GM23338 (cell line): Measurements from ENCODE around the gene MOCS3. TPM values are rescaled to one million over a fixed set of nuclear protein-coding genes. Genes with fewer than 3 reads are reported as not detected.

ENCODE experiments used
- ATAC-seq: fragments of 200-7000 bp; cut with Tn5 transposase; 3 replicates; pipeline ENCODE4 v1.9.1; 2020
- DNase-seq: peaks from one replicate; pipeline ENCODE4 v3.0.0-alpha.2; 2015; ENCODE audit warnings: low spot score
- H2AFZ ChIP-seq: fragments of 200-600 bp; sonication (generic); 2 replicates; pipeline ENCODE4 v1.8.0; 2016; ENCODE audit warnings: antibody characterized with exemption, mild to moderate bottlenecking, moderate library complexity
- H3F3A ChIP-seq: fragments of 200-600 bp; sonication (generic); replicated peaks from 2 replicates; pipeline ENCODE4 v1.8.0; 2017; ENCODE audit warnings: antibody characterized with exemption, mixed run types, low read depth
- H3K27ac ChIP-seq: fragments of 200-600 bp; sonication (generic); 2 replicates; pipeline ENCODE4 v1.6.1; 2016; ENCODE audit warnings: low read depth
- H3K27me3 ChIP-seq: fragments of 200-600 bp; sonication (generic); 2 replicates; pipeline ENCODE4 v1.8.0; 2016; ENCODE audit warnings: mild to moderate bottlenecking, mixed run types, moderate library complexity; ENCODE audit not compliant: insufficient read depth
- H3K36me3 ChIP-seq: fragments of 200-600 bp; sonication (generic); 2 replicates; pipeline ENCODE4 v1.8.0; 2016; ENCODE audit warnings: mild to moderate bottlenecking; ENCODE audit not compliant: insufficient read depth
- H3K4me1 ChIP-seq: fragments of 200-600 bp; sonication (generic); 2 replicates; pipeline ENCODE4 v1.8.0; 2016; ENCODE audit warnings: mild to moderate bottlenecking, moderate library complexity; ENCODE audit not compliant: insufficient read depth
- H3K4me2 ChIP-seq: fragments of 200-600 bp; sonication (generic); 2 replicates; pipeline ENCODE4 v1.7.1; 2017; ENCODE audit warnings: mixed run types
- H3K4me3 ChIP-seq: fragments of 200-600 bp; sonication (generic); 2 replicates; pipeline ENCODE4 v1.6.1; 2016; ENCODE audit warnings: mixed run types
- H3K79me2 ChIP-seq: fragments of 200-600 bp; sonication (generic); replicated peaks from 2 replicates; pipeline ENCODE4 v1.8.0; 2017; ENCODE audit warnings: mild to moderate bottlenecking; ENCODE audit not compliant: insufficient read depth
- H3K9me2 ChIP-seq: fragments of 200-600 bp; sonication (generic); 2 replicates; pipeline ENCODE4 v1.8.0; 2017; ENCODE audit not compliant: insufficient read depth
- H4K20me1 ChIP-seq: fragments of 200-600 bp; sonication (generic); replicated peaks from 2 replicates; pipeline ENCODE4 v1.8.0; 2017; ENCODE audit warnings: mild to moderate bottlenecking; ENCODE audit not compliant: insufficient read depth
- H3K27ac Mint-ChIP-seq: 2 replicates; pipeline ENCODE4 v1.8.0; 2020; ENCODE audit warnings: inconsistent platforms, mild to moderate bottlenecking, moderate library complexity, mixed read lengths
- H3K27me3 Mint-ChIP-seq: 3 replicates; pipeline ENCODE4 v1.8.0; 2022; ENCODE audit warnings: low read depth, mild to moderate bottlenecking, moderate library complexity, mixed read lengths, inconsistent platforms; ENCODE audit not compliant: insufficient read depth, poor library complexity
- H3K36me3 Mint-ChIP-seq: 3 replicates; pipeline ENCODE4 v1.8.0; 2021; ENCODE audit warnings: low read depth, mild to moderate bottlenecking, inconsistent platforms, moderate library complexity, mixed read lengths
- H3K4me1 Mint-ChIP-seq: 3 replicates; pipeline ENCODE4 v1.8.0; 2020; ENCODE audit warnings: mild to moderate bottlenecking, inconsistent platforms, mixed read lengths
- H3K4me3 Mint-ChIP-seq: 3 replicates; pipeline ENCODE4 v1.8.0; 2021; ENCODE audit warnings: moderate library complexity, mild to moderate bottlenecking, inconsistent platforms, mixed read lengths
- H3K9me3 Mint-ChIP-seq: 3 replicates; pipeline ENCODE4 v1.8.0; 2020; ENCODE audit warnings: moderate library complexity, mild to moderate bottlenecking, inconsistent platforms, mixed read lengths
- CREB1 ChIP-seq: fragments of 250-450 bp; sonication (Bioruptor Pico); IDR thresholded peaks from 2 replicates; pipeline ENCODE4 v1.5.0; 2020; ENCODE audit warnings: low read depth, mild to moderate bottlenecking, moderate library complexity
- CTCF ChIP-seq, 2 experiments: fragments of 200-600 bp in 1 of 2; sonication (generic) in 1 of 2; conservative IDR thresholded peaks; 2 replicates each; pipeline versions ENCODE4 v1.5.1 to v1.6.1; 2016 to 2017; ENCODE audit warnings: antibody characterized with exemption in 2 of 2, low read depth in 2 of 2, mild to moderate bottlenecking in 2 of 2, moderate library complexity in 1 of 2
- ETS1 ChIP-seq: IDR thresholded peaks from 2 replicates; pipeline ENCODE4 v1.6.1; 2016; ENCODE audit warnings: antibody characterized with exemption
- EZH2 ChIP-seq: fragments of 200-600 bp; sonication (generic); IDR thresholded peaks from one replicate; pipeline ENCODE4 v1.8.0; 2017; ENCODE audit warnings: antibody characterized with exemption, mild to moderate bottlenecking, low read depth; ENCODE audit not compliant: unreplicated experiment
- JUNB ChIP-seq: IDR thresholded peaks from one replicate; pipeline ENCODE4 v1.6.1; 2016; ENCODE audit warnings: antibody characterized with exemption; ENCODE audit not compliant: unreplicated experiment
- POLR2AphosphoS5 ChIP-seq: IDR thresholded peaks from 2 replicates; pipeline ENCODE4 v1.6.1; 2016; ENCODE audit warnings: antibody characterized with exemption, low read depth
- STAT1 ChIP-seq: IDR thresholded peaks from one replicate; pipeline ENCODE4 v1.6.1; 2016; ENCODE audit warnings: antibody characterized with exemption; ENCODE audit not compliant: unreplicated experiment
- ZNF114 ChIP-seq: fragments of 250-450 bp; sonication (Bioruptor Pico); IDR thresholded peaks from 2 replicates; pipeline ENCODE4 v1.5.0; 2020; ENCODE audit warnings: mild to moderate bottlenecking, moderate library complexity
- ZNF331 ChIP-seq: fragments of 250-450 bp; sonication (Bioruptor Pico); IDR thresholded peaks from 2 replicates; pipeline ENCODE4 v1.5.0; 2020; ENCODE audit warnings: low read depth, mild to moderate bottlenecking, moderate library complexity
- ZNF462 ChIP-seq: fragments of 250-450 bp; sonication (Bioruptor Pico); IDR thresholded peaks from 2 replicates; pipeline ENCODE4 v1.5.0; 2020; ENCODE audit warnings: mild to moderate bottlenecking, moderate library complexity
- polyA plus RNA-seq: library from polyadenylated mRNA; unstranded; fragments of >200 nt; fragmentation: Nextera tagmentation; extraction: Ambion mirVana; gene quantifications from 2 replicates; pipeline ENCODE4 v1.2.1, GENCODE V29; 2016
- total RNA-seq: library from RNA; depleted of rRNA; stranded (reverse); fragments of >200 nt; shearing (Covaris generic); gene quantifications from 2 replicates; pipeline ENCODE4 v1.2.3, GENCODE V29; 2014

MOCS3 gene
- total and polyA plus RNA-seq, 2 experiments from 2014 or later = 2.2 to 9.1 TPM

GRCh38 chr20:50957798-50958614, 612 bp upstream of the MOCS3 start, which contains the start of gene DPM1:
Gene DPM1 (minus strand): TSS chr20:50958532. CDS start chr20:50958523, 9 bp downstream.
- Mint-ChIP-seq H3K9me3 (0 out of 3 replicates have a peak, but pooled peaks cover 4% of the 10 kb centered on the region), H3K4me1 (peaks cover 23% of the 10 kb centered on the region), H3K27ac (peak within 1 kb of the TSS; percentile 100), H3K4me3 (peak within 1 kb of the TSS; percentile 96), H3K27me3 (peaks cover 12% of the 10 kb centered on the region), H3K36me3 (peaks cover 37% of the 10 kb centered on the region)
- H3K27me3 ChIP-seq = no peaks in the 10 kb centered on the region
- peaks cover 22% of the 10 kb centered on the region for H3K36me3 ChIP-seq
- H4K20me1 ChIP-seq = peaks cover 45% of the 10 kb centered on the region
- no peaks in the 10 kb centered on the region for H3F3A ChIP-seq
- TF ChIP-seq ZNF331 (CRISPR knock-in tag) (no peak), POLR2AphosphoS5 (peak; percentile 88), CREB1 (CRISPR knock-in tag) (peak; percentile 88), ETS1 (peak; percentile 49; the same call in 1 of the 2 replicates), STAT1 (no peak)
- peak within 1 kb of the TSS; percentile 93 for H3K4me2 ChIP-seq
- peak within 1 kb of the TSS; percentile 92 for H3K4me3 ChIP-seq
- peak within 1 kb of the TSS; percentile 63; the same call in 1 of the 2 replicates for H2AFZ ChIP-seq
- peak within 1 kb of the TSS; percentile 26 for H3K27ac ChIP-seq
- peaks cover 80% of the 10 kb centered on the region for H3K79me2 ChIP-seq
- no peaks in the 10 kb centered on the region for H3K9me2 ChIP-seq
- ATAC-seq = peak; percentile 90
- peaks cover 20% of the 10 kb centered on the region; the same call in 1 of the 2 replicates for H3K4me1 ChIP-seq
- peak; percentile 93 for DNase-seq

- H3K4me1 ChIP-seq = peaks cover 20% of the 10 kb centered on the region; the same call in 1 of the 2 replicates
- no peak for ATAC-seq
- Mint-ChIP-seq H3K27ac (peak overlapping the region; percentile 100), H3K27me3 (peaks cover 12% of the 10 kb centered on the region), H3K4me3 (peak overlapping the region; percentile 96), H3K9me3 (0 out of 3 replicates have a peak, but pooled peaks cover 4% of the 10 kb centered on the region), H3K36me3 (peaks cover 25% of the 10 kb centered on the region), H3K4me1 (peaks cover 23% of the 10 kb centered on the region)
- DNase-seq = no peak
- H3K36me3 ChIP-seq = peaks cover 5% of the 10 kb centered on the region; the same call in 1 of the 2 replicates
- H3K9me2 ChIP-seq = no peaks in the 10 kb centered on the region
- H3K79me2 ChIP-seq = peaks cover 63% of the 10 kb centered on the region
- no peaks in the 10 kb centered on the region for H3F3A ChIP-seq
- no peaks in the 10 kb centered on the region for H3K27me3 ChIP-seq
- peaks cover 29% of the 10 kb centered on the region for H4K20me1 ChIP-seq
- no peak overlapping the region for H3K27ac ChIP-seq
- H3K4me3 ChIP-seq = peak overlapping the region; percentile 92
- H3K4me2 ChIP-seq = peak overlapping the region; percentile 93
- no peak overlapping the region for H2AFZ ChIP-seq
- no peak for TF ChIP-seq ZNF462 (CRISPR knock-in tag)
- TF ChIP-seq ZNF114 (CRISPR knock-in tag) = no peak
- no peak for TF ChIP-seq CTCF (conservative IDR thresholded peaks at IDR 0.05; ENCODE audit: low read depth in 2 of 2)
- no peak for TF ChIP-seq EZH2
- TF ChIP-seq POLR2AphosphoS5 = no peak
- TF ChIP-seq JUNB = no peak
These were observed 1.0 kb downstream of the MOCS3 start for GRCh38 chr20:50959543-50960126.
